ENCODE results near the gene HDAC8. TPM values are rescaled to one million over a fixed set of nuclear protein-coding genes. Genes with fewer than 3 reads are reported as not detected.
"Not testable (repeated sequence)": the region's sequence is repeated elsewhere in the genome, so short reads cannot be mapped to it uniquely, and the experiment has no call there.

Gene HDAC8
- total RNA-seq, 6 experiments from 2014 or later: 14.4 to 20.7 (median 17.8) TPM

- Mint-ChIP-seq H3K4me3 (no peak overlapping the region), H3K9me3 (no peaks in the 10 kb centered on the region), H3K36me3 (ENCODE audit: low read depth) (peaks cover 5% of the 10 kb centered on the region; the same call in 1 of the 2 replicates), H3K27ac (no peak overlapping the region), H3K27me3 (ENCODE audit: insufficient read depth) (no peaks in the 10 kb centered on the region), H3K4me1 (ENCODE audit: low read depth) (no peaks in the 10 kb centered on the region)
- no peak for DNase-seq
- TF ChIP-seq, protein P1, sequence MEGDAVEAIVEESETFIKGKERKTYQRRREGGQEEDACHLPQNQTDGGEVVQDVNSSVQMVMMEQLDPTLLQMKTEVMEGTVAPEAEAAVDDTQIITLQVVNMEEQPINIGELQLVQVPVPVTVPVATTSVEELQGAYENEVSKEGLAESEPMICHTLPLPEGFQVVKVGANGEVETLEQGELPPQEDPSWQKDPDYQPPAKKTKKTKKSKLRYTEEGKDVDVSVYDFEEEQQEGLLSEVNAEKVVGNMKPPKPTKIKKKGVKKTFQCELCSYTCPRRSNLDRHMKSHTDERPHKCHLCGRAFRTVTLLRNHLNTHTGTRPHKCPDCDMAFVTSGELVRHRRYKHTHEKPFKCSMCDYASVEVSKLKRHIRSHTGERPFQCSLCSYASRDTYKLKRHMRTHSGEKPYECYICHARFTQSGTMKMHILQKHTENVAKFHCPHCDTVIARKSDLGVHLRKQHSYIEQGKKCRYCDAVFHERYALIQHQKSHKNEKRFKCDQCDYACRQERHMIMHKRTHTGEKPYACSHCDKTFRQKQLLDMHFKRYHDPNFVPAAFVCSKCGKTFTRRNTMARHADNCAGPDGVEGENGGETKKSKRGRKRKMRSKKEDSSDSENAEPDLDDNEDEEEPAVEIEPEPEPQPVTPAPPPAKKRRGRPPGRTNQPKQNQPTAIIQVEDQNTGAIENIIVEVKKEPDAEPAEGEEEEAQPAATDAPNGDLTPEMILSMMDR (IDR thresholded peaks at IDR 0.05): no peak
Measured at GRCh38 chrX:72467135-72467534, 105.5 kb downstream of the HDAC8 start.

DNA sequence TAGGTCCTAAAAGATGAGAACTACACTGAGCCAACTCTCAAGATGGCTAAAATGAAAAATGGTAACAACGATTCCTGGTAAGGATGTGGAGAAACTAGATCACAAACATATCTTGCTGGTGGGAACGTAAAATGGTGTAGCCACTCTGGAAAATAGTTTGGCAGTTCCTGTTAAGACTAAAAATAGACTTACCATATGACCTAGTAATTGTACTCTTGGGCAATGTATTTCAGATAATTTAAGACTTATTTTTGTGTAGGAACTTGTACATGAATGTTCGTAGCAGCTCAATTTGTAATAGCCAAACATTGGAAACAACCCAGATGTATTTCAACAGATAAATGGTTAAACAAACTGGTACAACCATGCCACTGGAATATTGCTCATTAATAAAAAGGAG is 106.2 kb downstream of the HDAC8 start:
- Mint-ChIP-seq H3K27ac (no peak overlapping the region), H3K9me3 (no peaks in the 10 kb centered on the region), H3K4me3 (no peak overlapping the region), H3K27me3 (ENCODE audit: insufficient read depth) (no peaks in the 10 kb centered on the region), H3K36me3 (ENCODE audit: low read depth) (peaks cover 5% of the 10 kb centered on the region; the same call in 1 of the 2 replicates), H3K4me1 (ENCODE audit: low read depth) (no peaks in the 10 kb centered on the region)
- no peak for DNase-seq
- TF ChIP-seq, protein P1 (IDR thresholded peaks at IDR 0.05): no peak

DNA sequence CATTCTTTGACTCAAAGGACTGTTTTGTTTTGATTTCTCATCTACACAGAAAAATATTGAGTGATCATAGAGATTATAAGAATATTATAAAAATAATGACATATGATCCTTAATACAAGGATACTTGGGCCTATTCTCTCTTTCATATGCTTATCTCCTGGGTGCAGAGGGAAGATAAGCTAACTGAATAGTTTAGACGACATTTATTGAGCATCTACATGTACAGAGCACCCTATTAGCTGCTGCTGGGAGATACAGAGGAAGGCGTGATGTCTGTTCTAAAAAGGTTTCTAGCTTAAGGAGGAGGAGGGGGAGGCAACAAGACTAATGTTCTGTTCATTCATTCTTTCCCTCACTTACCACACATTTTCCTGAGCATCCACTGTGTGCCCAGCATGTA is 106.8 kb downstream of the HDAC8 start:
- H3K27ac Mint-ChIP-seq: no peak overlapping the region
- H3K4me1 Mint-ChIP-seq (ENCODE audit: low read depth): no peaks in the 10 kb centered on the region

DNA sequence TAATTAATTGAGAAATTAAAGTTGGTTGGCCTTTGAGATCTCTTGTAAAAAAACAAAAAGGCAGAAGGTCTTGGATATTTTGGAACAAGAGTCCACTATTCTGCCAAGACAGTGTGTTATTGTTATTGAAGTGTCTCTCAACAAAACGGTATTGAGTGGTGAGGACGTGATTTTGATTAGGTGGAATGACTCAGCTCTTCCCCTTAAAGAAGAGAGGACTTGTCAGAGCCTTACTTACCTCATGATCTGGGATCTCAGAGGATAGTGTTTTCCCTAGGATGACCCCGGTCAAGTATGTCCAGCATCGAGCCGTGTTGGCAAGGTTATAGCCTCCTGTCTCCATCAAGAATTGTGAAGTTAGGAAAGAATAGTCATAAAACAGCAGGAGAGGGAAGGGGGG is 110.9 kb downstream of the HDAC8 start:
- H3K4me1 Mint-ChIP-seq (ENCODE audit: low read depth): no peaks in the 10 kb centered on the region
- no peak overlapping the region for H3K4me3 Mint-ChIP-seq
- TF ChIP-seq, protein P1 (IDR thresholded peaks at IDR 0.05): no peak
- H3K27me3 Mint-ChIP-seq (ENCODE audit: insufficient read depth): no peaks in the 10 kb centered on the region
- DNase-seq: no peak
- no peaks in the 10 kb centered on the region for H3K9me3 Mint-ChIP-seq
- no peaks in the 10 kb centered on the region; the same call in 1 of the 2 replicates for H3K36me3 Mint-ChIP-seq (ENCODE audit: low read depth)
- H3K27ac Mint-ChIP-seq: no peak overlapping the region

More for the DNA sequence above, 106.8 kb downstream of the HDAC8 start:
- Mint-ChIP-seq H3K4me3 (no peak overlapping the region), H3K27me3 (ENCODE audit: insufficient read depth) (no peaks in the 10 kb centered on the region), H3K36me3 (ENCODE audit: low read depth) (peaks cover 5% of the 10 kb centered on the region; the same call in 1 of the 2 replicates), H3K9me3 (no peaks in the 10 kb centered on the region)
- no peak for DNase-seq
- TF ChIP-seq, protein P1 (IDR thresholded peaks at IDR 0.05): no peak

GRCh38 chrX:72461288-72461687 is 111.4 kb downstream of the HDAC8 start:
- no peak overlapping the region for H3K4me3 Mint-ChIP-seq
- H3K27me3 Mint-ChIP-seq (ENCODE audit: insufficient read depth): no peaks in the 10 kb centered on the region
- H3K4me1 Mint-ChIP-seq (ENCODE audit: low read depth): no peaks in the 10 kb centered on the region
- H3K9me3 Mint-ChIP-seq: no peaks in the 10 kb centered on the region
- H3K27ac Mint-ChIP-seq: no peak overlapping the region
- no peak for DNase-seq
- TF ChIP-seq, protein P1 (IDR thresholded peaks at IDR 0.05): no peak
- H3K36me3 Mint-ChIP-seq (ENCODE audit: low read depth): no peaks in the 10 kb centered on the region; the same call in 1 of the 2 replicates

GRCh38 chrX:72460715-72461114 is 111.9 kb downstream of the HDAC8 start:
- Mint-ChIP-seq H3K36me3 (ENCODE audit: low read depth) (no peaks in the 10 kb centered on the region; the same call in 1 of the 2 replicates), H3K4me3 (no peak overlapping the region), H3K9me3 (no peaks in the 10 kb centered on the region), H3K27me3 (ENCODE audit: insufficient read depth) (no peaks in the 10 kb centered on the region), H3K4me1 (ENCODE audit: low read depth) (no peaks in the 10 kb centered on the region), H3K27ac (no peak overlapping the region)
- no peak for DNase-seq
- TF ChIP-seq, protein P1 (IDR thresholded peaks at IDR 0.05): no peak

GRCh38 chrX:72449034-72449433 is 123.6 kb downstream of the HDAC8 start:
- not testable (repeated sequence) for H3K36me3 Mint-ChIP-seq (ENCODE audit: low read depth); H3K4me3 Mint-ChIP-seq; H3K27ac Mint-ChIP-seq; H3K4me1 Mint-ChIP-seq (ENCODE audit: low read depth); H3K27me3 Mint-ChIP-seq (ENCODE audit: insufficient read depth); H3K9me3 Mint-ChIP-seq; DNase-seq

- H3K36me3 Mint-ChIP-seq (ENCODE audit: low read depth): peaks cover 28% of the 10 kb centered on the region
- H3K9me3 Mint-ChIP-seq: peaks cover 17% of the 10 kb centered on the region
- H3K27ac Mint-ChIP-seq; H3K4me3 Mint-ChIP-seq; H3K27me3 Mint-ChIP-seq (ENCODE audit: insufficient read depth); H3K4me1 Mint-ChIP-seq (ENCODE audit: low read depth); DNase-seq: not testable (repeated sequence)
Measured at GRCh38 chrX:72440764-72441163, 131.9 kb downstream of the HDAC8 start.
